HepG2 (cell line): Measurements from ENCODE around the gene CNP. TPM values are rescaled to one million over a fixed set of nuclear protein-coding genes. Genes with fewer than 3 reads are reported as not detected.

Source experiments
- ARID2 ChIP-seq: sonication (generic); formaldehyde crosslinking; IDR thresholded peaks from 2 replicates; pipeline ENCODE4 v1.8.1; 2022; ENCODE audit warnings: mild to moderate bottlenecking, missing genetic modification reagents, borderline replicate concordance
- ATAD3A ChIP-seq: sonication (generic); formaldehyde crosslinking; IDR thresholded peaks from 2 replicates; pipeline ENCODE4 v1.4.0; 2020; ENCODE audit warnings: missing genetic modification reagents
- ATF6 ChIP-seq: sonication (generic); formaldehyde crosslinking; conservative IDR thresholded peaks from 2 replicates; pipeline ENCODE4 v1.4.0; 2020; ENCODE audit warnings: missing genetic modification reagents
- IRF1 ChIP-seq: sonication (generic); formaldehyde crosslinking; IDR thresholded peaks from 2 replicates; pipeline ENCODE4 v1.4.0; 2020; ENCODE audit warnings: low read depth, mild to moderate bottlenecking, missing genetic modification reagents
- KDM6A ChIP-seq: IDR thresholded peaks from 2 replicates; pipeline ENCODE4 v1.6.1; 2016; ENCODE audit warnings: low read depth
- MAZ ChIP-seq, 2 experiments: sonication (generic) in 1 of 2; formaldehyde crosslinking in 1 of 2; IDR thresholded peaks; 2 replicates each; pipeline versions ENCODE4 v1.5.0 to v1.6.1; 2012 to 2020; ENCODE audit warnings: low read depth in 2 of 2, mild to moderate bottlenecking in 2 of 2, borderline replicate concordance in 1 of 2, improper control_type of control experiment in 1 of 2, low read length in 1 of 2, missing genetic modification reagents in 1 of 2, moderate library complexity in 1 of 2
- NCOA5 ChIP-seq: sonication (generic); formaldehyde crosslinking; IDR thresholded peaks from 2 replicates; pipeline ENCODE4 v1.4.0; 2020; ENCODE audit warnings: missing genetic modification reagents
- PTBP1 ChIP-seq: fragments of 200-400 bp; formaldehyde crosslinking; IDR thresholded peaks from 2 replicates; pipeline ENCODE4 v1.6.1; 2018; ENCODE audit warnings: low read length, low read depth; ENCODE audit not compliant: poor library complexity, severe bottlenecking
- SYNCRIP ChIP-seq: fragments of 200-400 bp; formaldehyde crosslinking; IDR thresholded peaks from 2 replicates; pipeline ENCODE4 v1.6.1; 2018; ENCODE audit warnings: mild to moderate bottlenecking, low read depth, low read length; ENCODE audit not compliant: insufficient read depth
- TEAD3 ChIP-seq: optimal IDR thresholded peaks from 2 replicates; pipeline ENCODE3; 2016; ENCODE audit warnings: borderline replicate concordance
- TEF ChIP-seq: sonication (generic); formaldehyde crosslinking; IDR thresholded peaks from 2 replicates; pipeline ENCODE4 v1.5.0; 2020; ENCODE audit warnings: missing genetic modification reagents
- TOE1 ChIP-seq: sonication (generic); formaldehyde crosslinking; IDR thresholded peaks from 2 replicates; pipeline ENCODE4 v1.4.0; 2020; ENCODE audit warnings: mild to moderate bottlenecking, missing genetic modification reagents
- U2AF2 ChIP-seq: fragments of 200-400 bp; formaldehyde crosslinking; IDR thresholded peaks from 2 replicates; pipeline ENCODE4 v1.6.1; 2017; ENCODE audit warnings: low read depth, mild to moderate bottlenecking, low read length
- ZBTB14 ChIP-seq: sonication (generic); formaldehyde crosslinking; IDR thresholded peaks from 2 replicates; pipeline ENCODE4 v1.4.0; 2020; ENCODE audit warnings: missing genetic modification reagents
- ZBTB2 ChIP-seq: sonication (generic); formaldehyde crosslinking; IDR thresholded peaks from 2 replicates; pipeline ENCODE4 v1.8.0; 2022; ENCODE audit warnings: low read depth, missing genetic modification reagents
- ZFP41 ChIP-seq: sonication (generic); formaldehyde crosslinking; IDR thresholded peaks from 2 replicates; pipeline ENCODE4 v1.4.0; 2020; ENCODE audit warnings: mild to moderate bottlenecking, missing genetic modification reagents, borderline replicate concordance
- ZNF235 ChIP-seq: sonication (generic); formaldehyde crosslinking; IDR thresholded peaks from 2 replicates; pipeline ENCODE4 v1.8.1; 2023; ENCODE audit warnings: mild to moderate bottlenecking, missing genetic modification reagents, borderline replicate concordance
- ZNF256 ChIP-seq: sonication (generic); formaldehyde crosslinking; conservative IDR thresholded peaks from 2 replicates; pipeline ENCODE4 v1.4.0; 2020; ENCODE audit warnings: missing genetic modification reagents
- ZNF34 ChIP-seq: sonication (generic); formaldehyde crosslinking; IDR thresholded peaks from 2 replicates; pipeline ENCODE4 v1.4.0; 2020; ENCODE audit warnings: mild to moderate bottlenecking, missing genetic modification reagents, borderline replicate concordance
- ZNF484 ChIP-seq: sonication (generic); formaldehyde crosslinking; IDR thresholded peaks from 2 replicates; pipeline ENCODE4 v1.5.1; 2020; ENCODE audit warnings: mild to moderate bottlenecking, low read depth, missing genetic modification reagents, borderline replicate concordance
- ZNF619 ChIP-seq: sonication (generic); formaldehyde crosslinking; IDR thresholded peaks from 2 replicates; pipeline ENCODE4 v1.4.0; 2020; ENCODE audit warnings: mild to moderate bottlenecking, missing genetic modification reagents
- ZNF724P ChIP-seq: sonication (generic); formaldehyde crosslinking; IDR thresholded peaks from 2 replicates; pipeline ENCODE4 v1.8.0; 2022; ENCODE audit warnings: missing genetic modification reagents, borderline replicate concordance
- ZNF790 ChIP-seq: sonication (generic); formaldehyde crosslinking; IDR thresholded peaks from 2 replicates; pipeline ENCODE4 v1.8.0; 2022; ENCODE audit warnings: missing genetic modification reagents, mild to moderate bottlenecking, borderline replicate concordance
- polyA plus RNA-seq, 8 experiments: library from polyadenylated mRNA; depleted of rRNA in 3 of 8; stranded (reverse) in 7 of 8; unstranded in 1 of 8; fragments of >200 nt; fragmentation: Illumina TruSeq in 4 of 8; extraction: Trizol in 4 of 8; gene quantifications; 2 replicates each; pipeline versions ENCODE4 v1.2.1 to v1.2.3, GENCODE V29; 2011 to 2016; ENCODE audit warnings: low read depth in 4 of 8, missing spikeins in 1 of 8, mixed read lengths in 1 of 8; ENCODE audit not compliant: insufficient read depth in 1 of 8
- total RNA-seq, 5 experiments: library from RNA; depleted of rRNA; stranded (reverse); fragments of >200 nt; fragmentation: Illumina TruSeq; extraction: Trizol; gene quantifications; 2 replicates each; pipeline ENCODE4 v1.2.3, GENCODE V29; 2016; ENCODE audit warnings: low read depth in 1 of 5

The CNP gene
- total and polyA plus RNA-seq, 2 of the 13 experiments (the other 11 are each of a cell fraction or from before 2014, with no cell fraction given) = 97.2 to 161 TPM

- TF ChIP-seq ZBTB2 (CRISPR knock-in tag) (peak; percentile 89), ATAD3A (CRISPR knock-in tag) (no peak), TEF (CRISPR knock-in tag) (no peak), ZNF484 (CRISPR knock-in tag) (no peak; the same call in 1 of the 2 replicates), ZBTB14 (CRISPR knock-in tag) (peak; percentile 76), IRF1 (CRISPR knock-in tag) (no peak), KDM6A (CRISPR knock-in tag) (no peak), ZNF724P (CRISPR knock-in tag) (peak; percentile 6; the same call in 1 of the 2 replicates), TEAD3 (peak; percentile 55), ZNF34 (no peak; the same call in 1 of the 2 replicates), U2AF2 (no peak), PTBP1 (no peak), SYNCRIP (no peak), MAZ (IDR thresholded peaks at IDR 0.05; ENCODE audit: borderline replicate concordance, low read depth, low read length) (peak; percentile 91), MAZ (CRISPR knock-in tag; IDR thresholded peaks at IDR 0.05; ENCODE audit: low read depth) (peak; percentile 72), ZNF619 (CRISPR knock-in tag) (no peak), TOE1 (CRISPR knock-in tag) (peak; percentile 64), ZNF256 (peak; percentile 11; the same call in 1 of the 2 replicates), ATF6 (CRISPR knock-in tag) (0 out of 2 replicates have a peak, but pooled peaks have one; percentile 46), ARID2 (CRISPR knock-in tag) (peak; percentile 76; the same call in 1 of the 2 replicates), ZFP41 (CRISPR knock-in tag) (no peak; the same call in 1 of the 2 replicates), ZNF235 (CRISPR knock-in tag) (0 out of 2 replicates have a peak, but pooled peaks have one; percentile 53), NCOA5 (CRISPR knock-in tag) (no peak), ZNF790 (CRISPR knock-in tag) (peak; percentile 55; the same call in 1 of the 2 replicates)
Observed at GRCh38 chr17:41966463-41967140, at the start of gene CNP (continued).
